Measurements from ENCODE around the gene MYRFL.
"Not testable (repeated sequence)": the region's sequence is repeated elsewhere in the genome, so short reads cannot be mapped to it uniquely, and the experiment has no call there.

The MYRFL gene

DNA sequence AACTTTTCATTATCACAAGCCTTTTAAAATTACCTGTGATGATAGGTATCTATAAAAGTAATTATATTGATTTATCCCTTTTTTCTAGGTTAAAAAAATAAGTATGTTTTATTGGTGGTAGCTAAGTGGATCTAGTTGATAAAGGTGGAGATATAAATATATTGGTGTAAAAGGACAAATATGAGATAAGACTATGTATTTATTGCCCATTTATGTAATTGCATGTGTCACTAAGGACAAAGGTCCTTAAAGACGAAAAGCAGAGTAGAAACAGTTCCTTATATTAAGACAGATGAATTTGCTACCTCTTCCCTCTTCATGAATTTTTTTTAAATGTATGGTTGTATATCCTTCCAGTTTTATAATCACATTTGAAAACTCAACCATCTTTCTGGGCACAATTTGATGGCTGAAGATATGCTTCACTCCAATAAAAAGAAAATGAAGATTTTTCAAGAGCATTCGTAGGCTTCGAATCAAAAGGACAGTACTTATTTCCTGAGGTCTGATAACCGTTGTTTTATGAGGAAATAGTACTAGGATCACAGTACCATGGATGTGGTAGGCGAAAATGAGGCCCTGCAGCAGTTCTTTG, at the start of gene MYRFL:
Gene MYRFL (plus strand): TSS at position 262 of the 595 bp plus-strand sequence. CDS start 291 bp downstream, at position 553.
- Histone ChIP-seq H3K9me3 (ENCODE audit: control insufficient read depth, low read depth, low read length) (no peaks in the 10 kb centered on the region), H3K36me3 (ENCODE audit: control insufficient read depth, low read depth, low read length) (no peaks in the 10 kb centered on the region), H3K4me1 (ENCODE audit: control insufficient read depth, low read depth, low read length) (no peaks in the 10 kb centered on the region), H3K27ac (ENCODE audit: low read length) (no peak within 1 kb of the TSS), H3K4me3 (ENCODE audit: low read length) (no peak within 1 kb of the TSS), H3K9ac (ENCODE audit: low read length) (no peak within 1 kb of the TSS), H3K27me3 (ENCODE audit: control insufficient read depth, insufficient read depth, low read length) (no peaks in the 10 kb centered on the region)

DNA sequence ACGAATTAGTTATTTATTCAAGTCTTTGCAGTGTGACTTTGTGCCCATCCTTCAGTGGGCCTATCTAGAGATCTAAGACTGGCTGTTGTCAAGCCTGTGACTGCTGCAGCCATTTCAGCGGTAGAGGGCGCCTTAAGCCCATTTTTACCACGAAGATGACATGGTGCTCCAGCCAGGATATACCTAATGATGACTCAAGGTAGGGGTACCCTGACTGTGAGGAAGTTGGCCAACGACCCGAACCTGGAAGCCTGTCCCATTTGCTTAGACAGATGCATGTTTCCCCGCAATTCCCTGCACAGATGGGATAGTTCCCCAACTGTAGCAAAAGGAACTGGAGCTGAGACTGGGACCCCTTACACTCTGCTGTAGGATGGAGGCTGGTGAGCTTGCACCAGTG, 45.1 kb upstream of the MYRFL start:
- no peaks in the 10 kb centered on the region for H3K27me3 ChIP-seq (ENCODE audit: control insufficient read depth, insufficient read depth, low read length)
- peaks cover 4% of the 10 kb centered on the region for H3K4me1 ChIP-seq (ENCODE audit: control insufficient read depth, low read depth, low read length)
- no peak overlapping the region for H3K4me3 ChIP-seq (ENCODE audit: low read length)
- H3K27ac ChIP-seq (ENCODE audit: low read length), result no peak overlapping the region
- H3K9ac ChIP-seq (ENCODE audit: low read length), result no peak overlapping the region
- no peaks in the 10 kb centered on the region for H3K36me3 ChIP-seq (ENCODE audit: control insufficient read depth, low read depth, low read length)
- H3K9me3 ChIP-seq (ENCODE audit: control insufficient read depth, low read depth, low read length), result no peaks in the 10 kb centered on the region

DNA sequence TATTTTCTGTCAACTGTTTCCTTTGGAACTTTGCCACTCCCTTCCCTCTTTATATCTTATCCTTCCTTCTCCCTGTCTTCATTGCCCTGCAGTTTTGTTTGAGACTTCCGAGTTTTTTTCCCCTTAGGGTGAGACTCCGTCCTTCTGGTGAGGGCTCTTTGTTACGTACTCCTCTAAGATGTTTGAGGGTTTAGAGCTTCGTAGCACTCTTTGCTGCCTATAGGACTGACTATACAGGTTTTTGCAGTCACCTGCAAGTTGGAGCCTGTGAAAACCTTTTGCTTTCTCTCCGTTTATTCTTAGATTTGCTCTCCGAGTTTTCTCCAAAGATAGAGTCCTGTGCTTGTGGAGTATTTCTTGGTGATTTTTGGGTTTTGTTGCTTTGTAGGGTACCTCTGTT, 41.7 kb upstream of the MYRFL start:
- H3K36me3 ChIP-seq (ENCODE audit: control insufficient read depth, low read depth, low read length), result peaks cover 3% of the 10 kb centered on the region
- H3K9ac ChIP-seq (ENCODE audit: low read length), result no peak overlapping the region
- peaks cover 4% of the 10 kb centered on the region for H3K4me1 ChIP-seq (ENCODE audit: control insufficient read depth, low read depth, low read length)
- H3K4me3 ChIP-seq (ENCODE audit: low read length), result no peak overlapping the region
- H3K27me3 ChIP-seq (ENCODE audit: control insufficient read depth, insufficient read depth, low read length), result no peaks in the 10 kb centered on the region
- no peak overlapping the region for H3K27ac ChIP-seq (ENCODE audit: low read length)
- no peaks in the 10 kb centered on the region for H3K9me3 ChIP-seq (ENCODE audit: control insufficient read depth, low read depth, low read length)

DNA sequence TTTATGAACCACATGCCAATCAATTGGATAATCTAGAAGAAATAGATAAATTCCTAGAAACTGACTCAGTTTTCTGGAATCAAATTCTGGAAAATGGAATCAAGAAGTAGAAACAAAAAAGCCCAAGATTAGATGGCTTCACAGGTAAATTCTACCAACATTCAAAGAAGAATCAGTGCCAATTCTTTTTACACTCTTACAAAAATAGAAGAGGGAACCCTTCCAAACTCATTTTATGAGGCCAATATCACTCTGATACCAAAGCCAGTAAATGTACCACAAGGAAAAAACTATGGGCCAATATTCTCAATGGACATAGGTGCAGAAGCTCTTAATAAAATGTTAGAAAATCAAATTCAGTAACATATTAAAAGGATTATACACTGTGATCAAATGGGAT, 35.7 kb upstream of the MYRFL start:
- no peaks in the 10 kb centered on the region for H3K4me1 ChIP-seq (ENCODE audit: control insufficient read depth, low read depth, low read length)
- no peak overlapping the region for H3K9ac ChIP-seq (ENCODE audit: low read length)
- H3K36me3 ChIP-seq (ENCODE audit: control insufficient read depth, low read depth, low read length), result peaks cover 3% of the 10 kb centered on the region
- H3K27me3 ChIP-seq (ENCODE audit: control insufficient read depth, insufficient read depth, low read length), result no peaks in the 10 kb centered on the region
- H3K4me3 ChIP-seq (ENCODE audit: low read length), result no peak overlapping the region
- no peak overlapping the region for H3K27ac ChIP-seq (ENCODE audit: low read length)
- peaks cover 14% of the 10 kb centered on the region for H3K9me3 ChIP-seq (ENCODE audit: control insufficient read depth, low read depth, low read length)

DNA sequence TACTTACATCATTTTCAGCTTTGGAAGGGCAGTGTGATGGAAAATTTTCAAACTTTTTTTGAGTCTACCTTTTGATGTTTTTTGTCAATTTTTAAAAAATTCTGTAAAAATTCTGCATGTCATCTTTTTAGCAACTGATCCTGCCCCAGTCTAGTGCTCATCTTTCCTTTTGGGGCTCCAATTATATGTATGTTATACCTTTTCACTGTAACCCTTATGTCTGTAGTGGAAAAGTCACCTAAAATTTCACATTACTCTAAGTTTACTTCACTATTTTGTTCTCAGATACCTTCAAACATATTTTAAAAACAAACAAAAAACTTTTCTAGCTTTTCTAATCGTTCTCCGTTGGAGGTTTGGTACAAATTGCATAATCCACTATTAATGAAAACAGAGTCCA, 32.5 kb upstream of the MYRFL start:
- no peak overlapping the region for H3K4me3 ChIP-seq (ENCODE audit: low read length)
- H3K4me1 ChIP-seq (ENCODE audit: control insufficient read depth, low read depth, low read length), result no peaks in the 10 kb centered on the region
- no peak overlapping the region for H3K9ac ChIP-seq (ENCODE audit: low read length)
- H3K9me3 ChIP-seq (ENCODE audit: control insufficient read depth, low read depth, low read length), result peaks cover 14% of the 10 kb centered on the region
- peaks cover 8% of the 10 kb centered on the region for H3K36me3 ChIP-seq (ENCODE audit: control insufficient read depth, low read depth, low read length)
- H3K27me3 ChIP-seq (ENCODE audit: control insufficient read depth, insufficient read depth, low read length), result no peaks in the 10 kb centered on the region
- no peak overlapping the region for H3K27ac ChIP-seq (ENCODE audit: low read length)

DNA sequence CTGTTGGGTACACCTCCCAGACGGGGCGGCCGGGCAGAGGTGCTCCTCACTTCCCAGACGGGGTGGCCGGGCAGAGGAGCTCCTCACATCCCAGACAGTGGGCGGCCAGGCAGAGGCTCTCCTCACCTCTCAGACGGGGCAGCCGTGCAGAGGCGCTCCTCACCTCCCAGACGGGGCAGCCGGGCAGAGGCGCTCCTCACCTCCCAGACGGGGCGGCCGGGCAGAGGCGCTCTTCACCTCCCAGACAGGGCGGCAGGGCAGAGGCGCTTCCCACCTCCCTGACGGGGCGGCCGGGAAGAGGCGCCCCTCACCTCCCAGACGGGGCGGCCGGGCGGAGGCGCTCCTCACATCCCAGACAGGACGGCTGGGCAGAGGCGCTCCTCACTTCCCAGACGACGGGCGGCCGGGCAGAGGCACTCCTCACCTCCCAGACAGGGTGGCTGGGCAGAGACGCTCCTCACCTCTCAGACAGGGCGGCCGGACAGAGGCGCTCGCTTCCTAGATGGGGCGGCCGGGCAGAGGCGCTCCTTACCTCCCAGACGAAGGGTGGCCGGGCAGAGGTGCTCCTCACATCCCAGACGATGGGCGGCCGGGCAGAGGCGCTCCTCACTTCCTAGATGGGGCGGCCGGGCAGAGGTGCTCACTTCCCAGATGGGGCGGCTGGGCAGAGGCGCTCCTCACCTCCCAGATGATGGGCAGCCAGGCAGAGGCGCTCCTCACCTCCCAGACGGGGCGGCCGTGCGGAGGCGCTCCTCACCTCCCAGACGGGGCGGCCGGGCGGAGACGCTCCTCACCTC, 17.7 kb upstream of the MYRFL start:
- H3K9ac ChIP-seq (ENCODE audit: low read length); H3K9me3 ChIP-seq (ENCODE audit: control insufficient read depth, low read depth, low read length); H3K36me3 ChIP-seq (ENCODE audit: control insufficient read depth, low read depth, low read length); H3K4me1 ChIP-seq (ENCODE audit: control insufficient read depth, low read depth, low read length); H3K27me3 ChIP-seq (ENCODE audit: control insufficient read depth, insufficient read depth, low read length); H3K4me3 ChIP-seq (ENCODE audit: low read length); H3K27ac ChIP-seq (ENCODE audit: low read length): not testable (repeated sequence)

DNA sequence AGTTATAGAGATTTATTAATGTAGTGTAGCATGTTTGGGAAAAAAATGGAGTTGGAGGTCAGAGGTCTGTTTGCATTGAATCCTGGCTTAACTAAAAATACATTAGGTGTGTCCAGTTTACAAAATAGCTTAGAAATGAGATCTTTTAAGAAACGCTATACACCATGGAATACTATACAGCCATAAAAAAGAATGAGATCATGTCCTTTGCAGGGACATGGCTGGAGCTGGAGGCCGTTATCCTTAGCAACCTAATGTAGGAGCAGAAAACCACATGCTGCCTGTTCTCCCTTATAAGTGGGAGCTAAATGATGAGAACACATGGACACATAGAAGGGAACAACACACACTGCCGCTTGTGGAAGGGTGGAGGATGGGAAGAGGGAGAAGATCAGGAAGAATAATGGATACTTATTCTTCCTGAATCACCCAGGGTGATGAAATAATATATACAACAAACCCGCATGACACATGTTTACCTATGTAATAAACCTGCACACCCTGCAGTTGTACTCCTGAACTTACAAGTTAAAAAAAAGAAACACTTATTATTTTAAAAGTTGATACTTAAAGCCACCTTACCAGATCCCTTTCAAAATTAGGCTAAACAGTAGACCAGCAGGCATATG, 14.0 kb upstream of the MYRFL start:
- Histone ChIP-seq H3K4me1 (ENCODE audit: control insufficient read depth, low read depth, low read length) (no peaks in the 10 kb centered on the region), H3K9me3 (ENCODE audit: control insufficient read depth, low read depth, low read length) (peaks cover 7% of the 10 kb centered on the region), H3K9ac (ENCODE audit: low read length) (no peak overlapping the region), H3K36me3 (ENCODE audit: control insufficient read depth, low read depth, low read length) (peaks cover 3% of the 10 kb centered on the region), H3K27me3 (ENCODE audit: control insufficient read depth, insufficient read depth, low read length) (no peaks in the 10 kb centered on the region), H3K27ac (ENCODE audit: low read length) (no peak overlapping the region), H3K4me3 (ENCODE audit: low read length) (no peak overlapping the region)

DNA sequence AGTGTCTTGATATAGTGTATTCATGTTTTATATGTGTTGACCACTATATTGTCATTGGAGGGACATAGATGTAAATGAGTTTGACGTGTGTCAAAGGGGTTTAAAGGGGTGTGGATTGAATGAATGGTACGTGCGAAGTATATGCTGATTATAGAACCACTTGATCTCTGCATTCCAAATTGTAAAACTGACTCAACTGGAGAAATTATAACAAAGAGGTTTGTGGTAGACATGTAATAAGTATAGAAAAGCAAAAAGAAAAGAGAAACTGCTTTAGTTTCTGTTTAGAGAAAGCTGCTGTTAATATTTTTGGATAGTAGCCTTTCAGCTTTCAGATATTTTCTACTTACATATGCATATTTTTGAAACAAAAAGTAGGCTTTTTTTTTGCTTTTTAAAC, 8.9 kb upstream of the MYRFL start:
- no peaks in the 10 kb centered on the region for H3K4me1 ChIP-seq (ENCODE audit: control insufficient read depth, low read depth, low read length)

DNA sequence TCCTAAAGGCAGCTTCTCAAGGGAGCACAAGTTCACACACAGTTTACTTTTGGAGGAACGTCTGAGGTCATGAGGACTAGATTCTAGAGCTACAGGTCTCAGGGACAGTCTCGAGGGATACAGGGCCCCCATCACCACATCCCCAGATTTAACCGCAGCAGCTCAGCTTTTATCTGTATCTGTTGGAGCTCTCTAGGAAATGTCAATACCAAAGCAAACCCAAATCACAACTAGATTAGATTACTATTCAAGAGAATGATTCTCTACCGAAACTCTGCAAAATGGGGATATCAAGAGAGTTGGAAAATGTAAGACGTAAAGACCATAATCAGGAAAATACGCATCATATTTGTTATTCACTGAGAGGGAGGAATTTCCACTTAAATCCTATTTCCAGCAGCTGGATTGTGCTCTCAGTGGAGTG, 4.0 kb upstream of the MYRFL start:
- no peaks in the 10 kb centered on the region for H3K9me3 ChIP-seq (ENCODE audit: control insufficient read depth, low read depth, low read length)
- H3K4me1 ChIP-seq (ENCODE audit: control insufficient read depth, low read depth, low read length), result no peaks in the 10 kb centered on the region
- no peaks in the 10 kb centered on the region for H3K27me3 ChIP-seq (ENCODE audit: control insufficient read depth, insufficient read depth, low read length)
- H3K9ac ChIP-seq (ENCODE audit: low read length), result no peak overlapping the region
- H3K4me3 ChIP-seq (ENCODE audit: low read length), result no peak overlapping the region
- H3K36me3 ChIP-seq (ENCODE audit: control insufficient read depth, low read depth, low read length), result no peaks in the 10 kb centered on the region
- no peak overlapping the region for H3K27ac ChIP-seq (ENCODE audit: low read length)

More for the DNA sequence above, 8.9 kb upstream of the MYRFL start:
- no peaks in the 10 kb centered on the region for H3K9me3 ChIP-seq (ENCODE audit: control insufficient read depth, low read depth, low read length)
- no peak overlapping the region for H3K9ac ChIP-seq (ENCODE audit: low read length)
- H3K27me3 ChIP-seq (ENCODE audit: control insufficient read depth, insufficient read depth, low read length), result no peaks in the 10 kb centered on the region
- no peak overlapping the region for H3K27ac ChIP-seq (ENCODE audit: low read length)
- H3K4me3 ChIP-seq (ENCODE audit: low read length), result no peak overlapping the region
- peaks cover 3% of the 10 kb centered on the region for H3K36me3 ChIP-seq (ENCODE audit: control insufficient read depth, low read depth, low read length)

DNA sequence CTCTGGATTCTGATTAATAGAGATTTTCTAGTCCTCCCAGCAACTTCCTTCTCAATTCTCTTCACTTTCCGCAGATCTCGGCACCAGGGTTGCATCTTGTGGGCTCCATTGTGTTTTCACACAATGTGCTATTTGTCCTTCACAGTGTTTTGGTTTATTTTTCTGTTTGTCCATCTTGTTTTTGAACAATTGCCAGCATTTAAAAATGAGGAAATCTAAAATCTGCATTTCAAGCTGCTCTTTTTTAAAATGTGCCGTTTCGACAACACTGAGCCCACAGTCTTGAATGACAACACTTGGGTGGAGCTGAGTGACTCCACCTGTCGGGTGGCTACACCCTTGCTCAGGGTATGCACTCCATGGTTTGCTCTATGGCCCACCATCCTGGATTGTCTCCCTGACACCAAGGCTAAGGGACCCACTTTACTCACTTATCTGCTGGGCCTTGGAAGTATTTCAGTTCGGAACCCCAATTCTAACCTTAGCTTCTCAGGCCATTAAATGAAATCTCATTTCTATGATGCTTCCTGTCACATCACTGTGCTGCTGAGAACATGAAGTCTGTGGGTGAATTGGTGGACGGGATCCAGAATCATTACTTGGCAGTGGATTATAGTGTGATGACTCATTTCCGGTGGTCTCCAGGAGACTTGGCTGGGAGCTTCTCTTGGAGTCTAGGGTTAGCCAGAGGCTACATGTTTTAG, 3.4 kb upstream of the MYRFL start:
- no peaks in the 10 kb centered on the region for H3K36me3 ChIP-seq (ENCODE audit: control insufficient read depth, low read depth, low read length)
- no peak overlapping the region for H3K27ac ChIP-seq (ENCODE audit: low read length)
- H3K4me1 ChIP-seq (ENCODE audit: control insufficient read depth, low read depth, low read length), result no peaks in the 10 kb centered on the region
- H3K9ac ChIP-seq (ENCODE audit: low read length), result no peak overlapping the region
- no peaks in the 10 kb centered on the region for H3K27me3 ChIP-seq (ENCODE audit: control insufficient read depth, insufficient read depth, low read length)
- H3K4me3 ChIP-seq (ENCODE audit: low read length), result no peak overlapping the region
- no peaks in the 10 kb centered on the region for H3K9me3 ChIP-seq (ENCODE audit: control insufficient read depth, low read depth, low read length)

DNA sequence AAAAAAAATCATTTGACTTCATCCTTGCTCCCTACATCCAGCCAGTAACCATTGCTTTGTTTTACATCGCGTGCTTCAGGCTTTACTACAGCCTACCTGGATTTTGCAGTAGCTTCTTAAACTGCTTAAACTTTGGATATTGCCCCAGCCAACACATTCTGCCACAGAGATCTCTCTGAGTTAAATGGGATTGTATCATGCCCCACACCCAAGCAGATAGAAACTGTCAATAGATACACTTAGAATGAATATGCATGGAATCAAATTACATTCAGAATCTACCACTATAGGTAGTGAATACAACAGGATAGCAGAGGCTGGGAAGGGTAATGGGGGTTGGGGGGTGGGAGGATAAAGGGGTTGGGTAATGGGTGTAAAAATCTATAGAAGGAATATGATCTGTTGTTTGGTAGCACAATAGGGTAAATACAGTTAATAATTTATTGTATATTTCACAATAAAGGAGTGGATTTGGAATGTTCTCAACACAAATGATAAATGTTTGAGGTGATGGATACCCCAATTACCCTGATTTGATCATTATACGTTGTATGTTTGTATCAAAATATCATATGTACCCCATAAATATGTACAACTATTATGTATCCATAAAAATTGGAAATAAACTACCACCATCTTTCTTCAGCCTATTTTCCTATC, 2.7 kb upstream of the MYRFL start:
- Histone ChIP-seq H3K27me3 (ENCODE audit: control insufficient read depth, insufficient read depth, low read length) (no peaks in the 10 kb centered on the region), H3K9me3 (ENCODE audit: control insufficient read depth, low read depth, low read length) (no peaks in the 10 kb centered on the region), H3K4me3 (ENCODE audit: low read length) (no peak overlapping the region), H3K9ac (ENCODE audit: low read length) (no peak overlapping the region), H3K27ac (ENCODE audit: low read length) (no peak overlapping the region), H3K36me3 (ENCODE audit: control insufficient read depth, low read depth, low read length) (no peaks in the 10 kb centered on the region), H3K4me1 (ENCODE audit: control insufficient read depth, low read depth, low read length) (no peaks in the 10 kb centered on the region)

Measured in iPS-18a (cell line).